NK-92 treated with Interleukin-12 subunit alpha and Interleukin-12 subunit beta, amount 100 ng/mL, for 24 hours (cell line): ENCODE results near the gene SCPEP1.
"Not testable (repeated sequence)": the region's sequence is repeated elsewhere in the genome, so short reads cannot be mapped to it uniquely, and the experiment has no call there.

Experiments used
- DNase-seq: peaks from one replicate; lab custom pipeline; 2025; lab: John Stamatoyannopoulos, UW

Gene SCPEP1, protein sequence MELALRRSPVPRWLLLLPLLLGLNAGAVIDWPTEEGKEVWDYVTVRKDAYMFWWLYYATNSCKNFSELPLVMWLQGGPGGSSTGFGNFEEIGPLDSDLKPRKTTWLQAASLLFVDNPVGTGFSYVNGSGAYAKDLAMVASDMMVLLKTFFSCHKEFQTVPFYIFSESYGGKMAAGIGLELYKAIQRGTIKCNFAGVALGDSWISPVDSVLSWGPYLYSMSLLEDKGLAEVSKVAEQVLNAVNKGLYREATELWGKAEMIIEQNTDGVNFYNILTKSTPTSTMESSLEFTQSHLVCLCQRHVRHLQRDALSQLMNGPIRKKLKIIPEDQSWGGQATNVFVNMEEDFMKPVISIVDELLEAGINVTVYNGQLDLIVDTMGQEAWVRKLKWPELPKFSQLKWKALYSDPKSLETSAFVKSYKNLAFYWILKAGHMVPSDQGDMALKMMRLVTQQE

GRCh38 chr17:56977673-56978395 is at the start of gene SCPEP1:
TSS of gene SCPEP1 (plus strand) at chr17:56978131. CDS start at chr17:56978160, 29 bp downstream.
- DNase-seq: peak; percentile 78

DNA sequence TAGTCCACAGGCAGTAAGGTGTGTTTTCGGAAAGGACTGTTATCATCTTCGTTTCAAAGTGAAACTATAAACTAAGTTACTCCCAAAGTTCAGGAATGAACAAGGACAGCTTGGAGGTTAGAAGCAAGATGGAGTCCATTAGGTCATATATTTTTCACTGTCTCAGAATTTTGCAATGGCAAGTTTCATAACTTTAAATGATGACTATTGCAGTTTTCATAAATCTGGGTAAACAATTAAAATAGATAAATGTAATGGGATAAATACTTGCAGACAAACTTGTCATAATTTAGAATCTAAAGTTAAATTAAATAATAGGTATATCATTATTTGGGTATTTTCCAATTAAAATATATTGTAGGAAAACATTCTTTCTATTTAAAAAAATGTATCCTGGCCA is 49.3 kb upstream of the SCPEP1 start:
- DNase-seq: no peak

GRCh38 chr17:56929362-56929969 is 48.5 kb upstream of the SCPEP1 start:
- no peak for DNase-seq

GRCh38 chr17:56930739-56931337 is 47.1 kb upstream of the SCPEP1 start:
- DNase-seq: no peak

- DNase-seq: no peak
These were observed 44.7 kb upstream of the SCPEP1 start for GRCh38 chr17:56933151-56933745.

DNA sequence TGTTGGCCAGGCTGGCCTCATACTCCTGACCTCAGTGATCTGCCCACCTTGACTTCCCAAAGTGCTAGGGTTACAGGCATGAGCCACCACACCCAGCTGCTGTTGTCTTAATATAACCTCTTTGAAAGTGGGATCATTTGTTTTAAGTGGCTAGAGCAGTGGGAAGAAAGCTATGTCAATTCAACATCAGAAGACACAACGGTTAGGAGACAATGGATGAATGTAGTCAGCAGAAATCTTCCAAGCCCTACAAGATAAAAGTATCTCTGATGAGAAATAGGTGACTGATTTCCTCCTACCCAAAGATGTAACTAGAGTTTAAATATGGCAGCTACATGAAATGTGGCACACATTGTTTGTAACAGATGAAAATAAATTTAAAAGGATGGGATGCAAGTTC is 44.1 kb upstream of the SCPEP1 start:
- DNase-seq: no peak

GRCh38 chr17:56934280-56934679 is 43.7 kb upstream of the SCPEP1 start:
- DNase-seq: peak; percentile 66

DNA sequence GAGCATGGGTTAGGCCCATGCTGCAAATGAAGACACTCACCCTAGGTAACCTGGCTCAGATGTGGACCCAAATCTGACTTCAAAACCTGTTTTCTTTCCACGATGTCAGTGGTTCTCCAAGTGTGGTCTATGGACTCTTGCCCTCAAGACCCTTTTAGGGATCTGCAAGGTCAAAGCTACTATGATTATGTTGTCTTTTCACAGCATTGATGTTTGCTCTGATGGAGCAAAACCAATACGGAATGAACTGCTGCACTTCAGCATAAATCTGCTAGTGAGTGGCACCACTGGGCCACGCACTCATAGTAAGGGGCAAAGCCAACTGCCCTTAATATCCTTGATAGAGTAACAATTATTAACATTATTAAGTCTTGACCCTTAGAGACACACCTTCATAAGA is 42.5 kb upstream of the SCPEP1 start:
- DNase-seq: no peak

DNA sequence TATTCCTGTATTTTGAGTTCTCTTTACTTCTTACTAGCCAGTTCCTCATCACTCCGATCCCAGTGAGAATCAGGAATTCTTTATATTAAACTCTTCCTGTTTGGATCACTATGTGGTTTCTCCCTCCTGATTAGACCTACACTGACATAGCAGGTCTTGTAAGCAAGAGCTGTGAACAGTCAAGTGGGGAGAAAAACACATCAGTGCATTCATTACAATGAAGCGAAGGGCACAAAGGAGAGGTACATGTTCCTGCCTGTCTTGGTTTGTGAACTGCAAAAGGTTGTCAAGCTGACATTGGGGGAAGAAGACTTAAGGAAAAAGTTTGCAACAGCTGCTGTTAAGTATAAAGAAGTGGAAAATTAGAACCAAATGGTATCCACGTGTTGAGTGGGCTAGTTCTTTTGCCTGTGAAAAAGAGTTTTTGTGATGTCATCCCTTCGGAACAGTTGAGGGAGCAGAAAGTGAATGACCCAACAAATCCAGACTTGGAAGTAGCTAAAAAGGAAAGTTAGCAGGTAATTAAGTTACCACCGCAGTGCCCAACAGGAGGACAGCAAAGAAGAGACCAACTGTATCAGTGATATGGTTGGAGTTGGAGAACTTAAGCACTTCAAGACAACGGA is 41.1 kb upstream of the SCPEP1 start:
- no peak for DNase-seq

DNA sequence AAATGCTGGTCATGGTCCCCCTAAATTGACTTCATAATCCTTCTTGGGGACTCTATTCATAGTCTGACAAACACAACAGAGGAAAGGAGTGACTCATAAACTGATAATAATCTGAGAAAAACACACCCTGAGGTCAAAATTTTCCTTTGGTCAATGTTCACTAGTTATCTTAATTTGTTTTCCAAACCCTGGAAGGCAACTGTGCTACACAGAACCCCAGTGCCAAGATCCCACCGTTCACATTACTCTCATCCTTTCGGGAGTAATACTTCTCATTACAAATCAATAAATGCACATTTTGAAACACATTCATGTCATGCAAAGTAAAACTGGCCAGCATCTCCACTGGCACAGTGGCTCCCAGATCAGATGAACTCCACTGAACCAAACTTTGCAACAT is 40.2 kb upstream of the SCPEP1 start:
- DNase-seq: no peak

DNA sequence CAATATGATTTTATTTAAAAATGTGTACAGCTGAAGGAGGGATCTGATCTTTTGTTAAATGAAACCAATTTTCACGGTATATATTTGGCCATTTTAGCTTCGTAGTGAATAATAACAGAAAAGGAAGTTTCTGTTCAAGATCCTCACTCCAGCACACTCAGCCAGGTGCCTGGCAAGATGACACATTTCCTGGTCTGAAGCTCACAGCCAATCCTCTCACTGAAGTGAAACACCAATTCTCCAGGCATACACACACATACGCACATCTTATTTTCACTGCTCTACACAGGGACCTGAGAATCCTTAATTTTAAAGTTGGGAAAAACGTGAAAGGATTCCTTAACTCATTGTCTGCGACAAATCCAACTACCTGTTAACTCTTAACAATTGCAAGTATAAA is 39.7 kb upstream of the SCPEP1 start:
- DNase-seq: not testable (repeated sequence)

DNA sequence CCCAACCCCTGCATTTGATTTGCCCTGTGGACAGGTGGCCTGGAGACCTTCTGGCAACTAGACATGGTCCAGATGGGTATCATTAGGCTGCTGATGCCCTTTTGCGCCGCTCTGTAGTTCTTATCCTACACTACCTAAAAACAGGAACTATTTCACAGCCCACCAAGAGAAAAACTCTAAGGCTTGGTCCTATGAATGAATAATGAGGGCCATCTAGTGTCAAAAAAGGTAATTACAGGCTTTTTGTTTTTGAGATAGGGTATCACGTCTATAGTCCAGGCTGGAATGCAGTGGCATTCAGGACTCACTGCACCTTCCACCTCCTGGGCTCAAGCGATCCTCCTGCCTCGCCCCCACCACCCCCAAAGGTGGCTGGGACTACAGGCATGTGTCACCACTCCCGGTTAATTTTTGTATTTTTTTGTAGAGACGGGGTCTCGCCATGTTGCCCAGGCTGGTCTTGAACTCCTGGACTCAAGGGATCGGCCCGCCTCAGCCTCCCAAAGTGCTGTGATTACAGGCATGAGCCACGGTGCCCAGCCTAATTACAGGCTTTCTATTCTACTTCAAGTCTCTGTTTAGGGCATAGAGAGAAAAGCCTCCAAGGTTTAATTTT is 38.0 kb upstream of the SCPEP1 start:
- DNase-seq: no peak

GRCh38 chr17:56943505-56944125 is 34.3 kb upstream of the SCPEP1 start:
- DNase-seq: no peak

GRCh38 chr17:56945938-56946505 is 31.9 kb upstream of the SCPEP1 start:
- DNase-seq: no peak

DNA sequence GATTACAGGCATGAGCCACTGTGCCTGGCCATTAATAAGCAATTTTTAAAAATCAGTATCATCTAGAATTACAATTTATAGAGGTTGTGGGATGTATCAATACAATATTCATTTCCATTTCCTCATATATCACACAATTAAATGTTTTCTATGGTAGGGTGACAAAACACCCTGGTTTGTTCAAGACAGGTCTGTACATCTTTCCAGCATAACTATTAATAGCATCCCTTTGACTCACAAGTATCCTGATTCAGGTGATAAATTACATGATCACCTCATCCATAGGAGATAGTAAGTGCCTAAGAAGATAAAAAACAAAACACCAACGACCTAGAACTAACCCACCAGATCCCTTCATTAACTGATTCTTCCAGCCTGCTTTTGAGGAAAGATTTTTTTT is 30.2 kb upstream of the SCPEP1 start:
- no peak for DNase-seq

DNA sequence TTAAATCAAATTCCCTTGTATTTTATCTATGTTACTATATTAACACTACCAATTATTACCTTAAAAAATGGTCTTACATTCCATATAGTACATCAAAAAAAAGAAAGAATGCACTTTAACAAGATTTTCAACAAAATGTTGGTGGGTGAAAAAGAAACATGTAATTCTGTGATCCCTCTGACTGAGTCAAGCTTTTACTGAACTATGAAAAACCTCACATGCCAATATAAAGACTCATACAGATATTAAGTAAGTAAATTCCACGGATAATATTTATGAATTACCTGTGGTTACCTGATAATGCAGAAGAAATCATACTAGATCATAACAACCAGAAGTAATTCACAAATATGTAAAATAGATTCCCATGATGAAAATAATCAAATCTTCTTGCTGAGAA is 29.4 kb upstream of the SCPEP1 start:
- DNase-seq: no peak

DNA sequence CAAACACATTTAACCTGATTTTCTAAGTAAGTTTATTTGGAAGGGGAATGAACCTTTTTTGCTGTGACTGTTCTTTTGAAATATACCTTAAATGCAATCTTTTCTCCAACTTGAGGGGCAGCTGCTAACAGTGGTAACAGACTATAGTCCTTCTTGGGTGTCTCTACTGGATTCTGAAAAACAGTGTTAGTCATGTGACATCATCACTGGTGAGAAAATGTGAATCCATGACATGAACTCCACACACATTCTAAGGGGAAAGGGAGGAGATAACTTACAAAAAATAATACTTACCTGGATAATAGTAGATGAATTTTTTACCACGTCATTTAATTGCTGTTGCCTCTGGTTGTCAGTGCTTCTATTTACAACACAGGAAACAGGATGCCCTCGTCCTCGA is 28.3 kb upstream of the SCPEP1 start:
- no peak for DNase-seq

DNA sequence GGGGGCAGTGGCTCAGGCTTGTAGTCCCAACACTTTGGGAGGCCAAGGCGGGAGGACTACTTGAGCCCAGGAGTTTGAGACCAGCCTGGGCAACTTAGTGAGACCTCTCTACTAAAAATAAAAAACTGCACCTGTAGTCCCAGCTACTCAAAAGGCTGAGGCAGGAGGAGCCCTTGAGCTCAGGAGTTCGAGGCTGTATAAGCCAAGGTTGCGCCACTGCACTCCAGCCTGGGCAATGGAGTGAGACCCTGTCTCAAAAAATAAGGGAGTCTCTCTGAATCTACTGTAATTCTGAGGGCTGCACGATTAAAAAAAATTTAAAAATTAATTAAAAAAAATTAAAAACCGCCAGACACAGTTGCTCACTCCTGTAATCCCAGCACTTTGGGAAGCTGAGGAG is 20.9 kb upstream of the SCPEP1 start:
- no peak for DNase-seq

- peak; percentile 85 for DNase-seq
These were observed 17.1 kb upstream of the SCPEP1 start, which contains the start of gene COIL for GRCh38 chr17:56960596-56961538. TSS of gene COIL (minus strand) at chr17:56961050. CDS start at chr17:56961019, 31 bp downstream.
